ENCODE data around the gene USP40.

Gene USP40

GRCh38 chr2:233572468-233572867 is 5.9 kb upstream of the USP40 start:
- no peak overlapping the region for H3K4me3 ChIP-seq (ENCODE audit: low read depth, low read length)
- no peak for TF ChIP-seq CTCF (IDR thresholded peaks at IDR 0.05; ENCODE audit: control insufficient read depth, extremely low read depth, insufficient read depth)
- DNase-seq (ENCODE audit: low read depth) = peak; percentile 80

GRCh38 chr2:233571462-233571861 is 4.9 kb upstream of the USP40 start:
- H3K4me3 ChIP-seq (ENCODE audit: low read depth, low read length) = no peak overlapping the region
- no peak for DNase-seq (ENCODE audit: low read depth)
- no peak for TF ChIP-seq CTCF (IDR thresholded peaks at IDR 0.05; ENCODE audit: control insufficient read depth, extremely low read depth, insufficient read depth)

GRCh38 chr2:233571001-233571400 is 4.4 kb upstream of the USP40 start:
- TF ChIP-seq CTCF (IDR thresholded peaks at IDR 0.05; ENCODE audit: control insufficient read depth, extremely low read depth, insufficient read depth) = no peak
- no peak overlapping the region for H3K4me3 ChIP-seq (ENCODE audit: low read depth, low read length)
- no peak for DNase-seq (ENCODE audit: low read depth)

GRCh38 chr2:233565685-233566140 is 869 bp downstream of the USP40 start:
- DNase-seq (ENCODE audit: low read depth) = no peak

GRCh38 chr2:233563663-233564430 is 2.7 kb downstream of the USP40 start:
- no peak for TF ChIP-seq CTCF (IDR thresholded peaks at IDR 0.05; ENCODE audit: control insufficient read depth, extremely low read depth, insufficient read depth)
- no peak overlapping the region for H3K4me3 ChIP-seq (ENCODE audit: low read depth, low read length)
- no peak for DNase-seq (ENCODE audit: low read depth)

More at GRCh38 chr2:233565685-233566140, 869 bp downstream of the USP40 start:
- TF ChIP-seq CTCF (IDR thresholded peaks at IDR 0.05; ENCODE audit: control insufficient read depth, extremely low read depth, insufficient read depth) = no peak
- peak overlapping the region; percentile 87 for H3K4me3 ChIP-seq (ENCODE audit: low read depth, low read length)

- no peak overlapping the region for H3K4me3 ChIP-seq (ENCODE audit: low read depth, low read length)
- DNase-seq (ENCODE audit: low read depth) = no peak
- no peak for TF ChIP-seq CTCF (IDR thresholded peaks at IDR 0.05; ENCODE audit: control insufficient read depth, extremely low read depth, insufficient read depth)
Observed at GRCh38 chr2:233556881-233557736, 9.5 kb downstream of the USP40 start.

All from LNCaP clone FGC (cell line).